Erythroblast (primary cell): ENCODE data around the gene ACOD1.

Source experiments
- GATA1 ChIP-seq: IDR thresholded peaks from 2 replicates; pipeline ENCODE4 v1.6.1; 2011; ENCODE audit warnings: low read depth, mild to moderate bottlenecking, control low read depth, low read length, moderate library complexity
- POLR2A ChIP-seq: IDR thresholded peaks from 2 replicates; pipeline ENCODE4 v1.6.1; 2011; ENCODE audit warnings: mild to moderate bottlenecking, low read length

GRCh38 chr13:76976929-76977328 is 28.6 kb downstream of the ACOD1 start:
- TF ChIP-seq POLR2A = no peak
- TF ChIP-seq GATA1 = no peak
